Fibroblast of mammary gland (primary cell): ENCODE data around the gene JAZF1.
"Not testable (repeated sequence)": the region's sequence is repeated elsewhere in the genome, so short reads cannot be mapped to it uniquely, and the experiment has no call there.

Source experiments
- DNase-seq: peaks from one replicate; pipeline ENCODE4 v3.0.0-alpha.2; 2010; ENCODE audit warnings: low read depth
- H3K4me3 ChIP-seq: 2 replicates; pipeline ENCODE4 v1.5.1; 2011; ENCODE audit warnings: low read depth, mild to moderate bottlenecking, low read length, moderate library complexity; ENCODE audit not compliant: control insufficient read depth
- TF ChIP-seq, protein P1 (sequence below): conservative IDR thresholded peaks from 2 replicates; pipeline ENCODE4 v1.5.1; 2011; ENCODE audit warnings: low read depth, low read length, inconsistent platforms; ENCODE audit not compliant: control insufficient read depth, insufficient read depth

Gene JAZF1

DNA sequence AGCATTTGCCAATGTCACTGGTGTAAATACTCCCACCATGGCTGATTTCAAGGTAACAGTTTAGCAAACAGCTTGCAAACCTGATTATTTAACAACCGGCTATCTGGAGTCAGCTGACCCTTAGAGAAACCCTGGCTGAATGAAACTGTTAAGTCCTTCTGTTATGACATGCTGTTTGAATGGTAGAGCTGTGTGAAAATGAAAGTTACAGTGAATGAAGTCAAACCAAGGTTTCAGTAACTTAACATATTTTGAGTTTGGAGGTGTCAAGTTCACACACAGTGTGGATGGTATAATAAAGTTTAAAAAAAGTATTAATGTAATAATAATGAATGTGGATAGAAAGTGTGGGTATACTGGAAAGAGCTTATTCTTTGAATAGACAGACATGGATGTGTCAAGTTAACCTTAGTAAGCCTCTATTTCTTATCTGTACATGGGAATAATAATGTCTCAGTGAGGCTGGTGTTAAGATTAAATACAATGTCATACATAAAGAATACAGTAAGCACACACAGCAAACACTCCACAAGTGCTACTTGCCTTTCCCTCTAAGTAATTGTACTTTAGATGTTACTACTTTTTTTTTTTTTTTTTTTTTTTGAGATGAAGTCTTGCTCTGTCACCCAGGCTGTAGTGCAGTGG is 290.3 kb downstream of the JAZF1 start:
- H3K4me3 ChIP-seq: no peak overlapping the region
- TF ChIP-seq, protein P1, sequence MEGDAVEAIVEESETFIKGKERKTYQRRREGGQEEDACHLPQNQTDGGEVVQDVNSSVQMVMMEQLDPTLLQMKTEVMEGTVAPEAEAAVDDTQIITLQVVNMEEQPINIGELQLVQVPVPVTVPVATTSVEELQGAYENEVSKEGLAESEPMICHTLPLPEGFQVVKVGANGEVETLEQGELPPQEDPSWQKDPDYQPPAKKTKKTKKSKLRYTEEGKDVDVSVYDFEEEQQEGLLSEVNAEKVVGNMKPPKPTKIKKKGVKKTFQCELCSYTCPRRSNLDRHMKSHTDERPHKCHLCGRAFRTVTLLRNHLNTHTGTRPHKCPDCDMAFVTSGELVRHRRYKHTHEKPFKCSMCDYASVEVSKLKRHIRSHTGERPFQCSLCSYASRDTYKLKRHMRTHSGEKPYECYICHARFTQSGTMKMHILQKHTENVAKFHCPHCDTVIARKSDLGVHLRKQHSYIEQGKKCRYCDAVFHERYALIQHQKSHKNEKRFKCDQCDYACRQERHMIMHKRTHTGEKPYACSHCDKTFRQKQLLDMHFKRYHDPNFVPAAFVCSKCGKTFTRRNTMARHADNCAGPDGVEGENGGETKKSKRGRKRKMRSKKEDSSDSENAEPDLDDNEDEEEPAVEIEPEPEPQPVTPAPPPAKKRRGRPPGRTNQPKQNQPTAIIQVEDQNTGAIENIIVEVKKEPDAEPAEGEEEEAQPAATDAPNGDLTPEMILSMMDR: no peak
- DNase-seq: no peak

DNA sequence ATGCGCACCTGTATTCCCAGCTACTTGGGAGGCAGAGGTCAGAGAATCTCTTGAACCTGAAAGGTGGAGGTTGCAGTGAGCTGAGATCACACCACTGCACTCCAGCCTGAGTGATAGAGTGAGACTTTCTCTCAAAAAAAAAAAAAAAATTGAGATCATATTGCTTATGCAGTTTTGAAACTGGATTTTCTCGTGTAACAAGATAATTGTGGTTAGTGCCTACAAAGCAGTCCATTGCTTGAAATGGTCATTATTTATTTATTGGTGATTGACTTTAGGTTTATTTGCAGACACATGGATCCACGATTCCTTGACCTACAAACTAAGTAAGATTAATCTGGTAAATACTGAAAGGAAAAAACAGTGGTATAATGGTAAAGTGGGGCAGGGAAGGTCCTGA is 290.8 kb downstream of the JAZF1 start:
- DNase-seq: no peak
- no peak overlapping the region for H3K4me3 ChIP-seq
- TF ChIP-seq, protein P1: no peak

DNA sequence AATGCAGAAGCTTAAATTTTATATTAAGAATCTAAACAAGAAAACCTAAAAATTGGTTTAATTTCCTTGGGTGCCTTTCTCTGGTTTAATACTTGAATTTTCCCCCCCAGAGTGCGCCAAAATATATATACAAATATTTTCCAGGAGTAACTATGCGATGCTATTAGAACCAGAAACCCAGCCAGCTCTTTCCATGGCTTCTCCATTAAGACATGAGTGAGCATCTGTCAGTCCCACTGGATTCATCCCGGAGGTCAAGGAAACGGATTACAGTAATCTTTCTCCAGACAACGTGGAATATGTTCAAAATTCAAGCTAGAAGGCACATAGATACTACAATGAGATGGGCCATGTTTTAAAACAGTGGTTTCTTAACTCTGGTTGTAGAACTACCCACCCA is 291.9 kb downstream of the JAZF1 start:
- DNase-seq: no peak
- TF ChIP-seq, protein P1: no peak
- H3K4me3 ChIP-seq: no peak overlapping the region

DNA sequence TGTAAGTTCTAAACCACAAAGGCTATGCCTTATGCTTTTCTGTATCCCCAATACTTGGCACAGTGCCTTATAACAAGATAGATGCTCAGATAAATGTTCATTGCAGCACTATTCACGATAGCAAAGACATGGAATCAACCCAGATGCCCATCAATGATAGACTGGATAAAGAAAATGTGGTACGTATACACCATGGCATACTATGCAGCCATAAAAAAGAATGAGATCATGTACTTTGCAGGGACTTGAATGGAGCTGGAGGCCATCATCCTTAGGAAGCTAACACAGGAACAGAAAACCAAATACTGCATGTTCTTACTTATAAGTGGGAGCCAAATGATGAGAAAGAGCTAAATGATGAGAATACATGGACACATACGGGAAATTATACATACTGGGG is 293.9 kb downstream of the JAZF1 start:
- not testable (repeated sequence) for H3K4me3 ChIP-seq, DNase-seq

DNA sequence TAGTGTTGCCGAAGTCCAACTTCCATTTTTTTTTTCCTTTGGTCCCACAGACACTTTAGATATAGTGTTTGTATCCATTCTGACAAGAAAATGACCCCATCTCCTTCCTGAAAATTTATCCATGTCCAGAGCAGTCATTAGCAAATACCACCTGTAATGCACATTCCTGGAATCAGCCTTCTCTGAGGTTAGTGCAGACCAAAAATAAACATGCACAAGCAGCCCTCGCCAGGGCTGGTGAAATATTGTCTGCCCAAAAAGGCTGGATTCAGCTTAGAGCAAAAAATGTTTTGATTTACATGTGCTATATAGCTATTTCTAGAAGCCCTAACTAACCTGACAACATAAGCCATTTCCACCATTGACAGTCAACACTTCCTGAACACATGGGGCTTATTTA is 294.9 kb downstream of the JAZF1 start:
- TF ChIP-seq, protein P1: no peak
- H3K4me3 ChIP-seq: no peak overlapping the region
- DNase-seq: no peak

DNA sequence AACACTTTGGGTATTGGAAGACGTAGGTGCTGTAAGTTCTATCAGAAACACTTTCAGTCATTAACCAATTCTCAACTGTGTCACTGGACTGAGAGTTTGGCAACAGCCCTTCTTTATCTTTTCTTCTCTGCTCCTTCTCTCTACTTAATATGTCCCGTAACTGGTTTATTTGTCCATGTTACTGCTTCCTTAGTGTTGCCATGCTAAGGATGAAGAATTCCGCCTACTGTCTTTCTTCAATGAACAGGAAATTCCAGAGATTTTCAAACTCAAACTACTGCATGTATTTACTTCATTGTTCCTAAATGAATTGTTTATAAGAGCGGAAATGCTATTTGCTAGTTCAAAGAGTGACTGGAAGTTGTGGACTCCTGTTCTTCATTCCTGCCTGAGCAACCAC is 296.9 kb downstream of the JAZF1 start:
- H3K4me3 ChIP-seq: no peak overlapping the region
- DNase-seq: no peak
- TF ChIP-seq, protein P1: no peak

DNA sequence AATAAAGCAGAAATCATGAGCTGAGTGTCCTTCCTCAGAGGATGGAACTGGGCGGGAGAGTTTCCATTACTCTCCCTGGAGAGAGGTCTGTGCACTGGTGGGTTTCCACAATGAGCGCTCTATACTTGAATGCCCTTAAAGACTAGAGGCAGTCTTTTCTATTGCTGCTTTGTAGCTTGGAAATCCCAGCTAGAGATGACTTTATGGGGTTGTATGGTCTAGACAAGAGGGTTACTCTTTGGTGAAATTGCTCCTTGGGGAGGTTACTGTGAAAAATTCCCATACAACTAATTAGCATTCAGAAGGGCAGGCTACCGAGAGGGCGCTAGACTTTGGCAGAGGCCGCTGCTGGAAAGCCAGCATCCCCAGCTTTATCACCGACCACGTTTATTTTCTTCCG is 303.8 kb downstream of the JAZF1 start:
- DNase-seq: no peak
- TF ChIP-seq, protein P1: no peak
- H3K4me3 ChIP-seq: no peak overlapping the region
